ENCODE data around the gene FAM209B.
"Not testable (repeated sequence)": the region's sequence is repeated elsewhere in the genome, so short reads cannot be mapped to it uniquely, and the experiment has no call there.

FAM209B gene, protein sequence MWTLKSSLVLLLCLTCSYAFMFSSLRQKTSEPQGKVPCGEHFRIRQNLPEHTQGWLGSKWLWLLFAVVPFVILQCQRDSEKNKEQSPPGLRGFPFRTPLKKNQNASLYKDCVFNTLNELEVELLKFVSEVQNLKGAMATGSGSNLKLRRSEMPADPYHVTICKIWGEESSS

DNA sequence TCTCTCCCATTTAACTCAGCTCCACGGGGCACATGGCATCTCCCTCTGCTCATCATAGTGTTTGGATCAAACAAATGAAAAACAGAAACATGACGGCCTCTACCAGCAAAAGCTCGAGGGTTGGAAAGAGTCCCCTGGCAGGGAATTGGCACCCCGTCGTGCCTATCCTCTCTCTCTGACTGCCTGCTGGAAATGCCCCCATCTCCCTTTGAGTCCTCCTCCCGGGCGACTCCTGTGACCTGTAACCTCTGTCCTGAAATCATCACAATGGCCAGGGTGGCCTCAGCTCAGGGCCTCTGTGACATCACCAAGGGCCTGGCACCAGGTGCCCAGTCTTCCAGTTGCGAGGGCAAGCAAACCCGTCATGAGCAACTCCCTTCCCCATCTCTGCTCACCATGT lies at the start of gene FAM209B:
TSS of gene FAM209B (plus strand) at position 301 of the 400 bp plus-strand sequence. CDS start at position 397, 96 bp downstream.
- DNase-seq; H3K9ac ChIP-seq (ENCODE audit: low read length); H4K20me1 ChIP-seq (ENCODE audit: insufficient read depth, low read length): not testable (repeated sequence)

DNA sequence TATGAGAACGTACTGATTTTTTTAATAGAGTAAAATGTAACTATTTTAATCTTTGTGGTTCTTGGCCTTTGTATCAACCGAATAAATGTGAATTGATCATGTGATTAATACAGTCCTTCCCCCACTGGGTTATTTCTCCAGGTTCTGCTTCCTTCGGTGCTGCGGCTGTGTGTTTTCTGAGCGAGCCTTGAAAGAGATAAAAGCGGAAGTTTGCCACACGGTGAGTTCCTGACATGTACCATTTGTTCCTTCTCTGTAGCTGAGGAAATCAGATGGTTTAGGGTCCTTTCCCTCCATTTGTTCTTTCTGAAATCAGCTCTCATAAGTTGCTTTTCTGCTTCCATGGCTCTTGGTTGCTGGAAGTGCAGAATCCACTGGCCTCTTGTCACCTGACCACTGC lies 49.1 kb upstream of the FAM209B start:
- DNase-seq, result no peak
- no peaks in the 10 kb centered on the region for H3K9me3 ChIP-seq (replicated peaks; ENCODE audit: insufficient read depth, low read length)
- H3K36me3 ChIP-seq (replicated peaks; ENCODE audit: insufficient read depth, low read length), result peaks cover 6% of the 10 kb centered on the region; the same call in 1 of the 2 replicates
- H3F3A ChIP-seq (ENCODE audit: insufficient read depth, low read length), result no peaks in the 10 kb centered on the region
- H3K27ac ChIP-seq (ENCODE audit: low read length), result no peak overlapping the region
- H3K4me3 ChIP-seq (ENCODE audit: low read length), result no peak overlapping the region
- no peak overlapping the region for H3K9ac ChIP-seq (ENCODE audit: low read length)
- no peaks in the 10 kb centered on the region for H3K27me3 ChIP-seq (replicated peaks; ENCODE audit: insufficient read depth, low read length)
- no peak overlapping the region for H3K4me2 ChIP-seq (ENCODE audit: low read depth, low read length)
- peaks cover 10% of the 10 kb centered on the region for H3K4me1 ChIP-seq (ENCODE audit: low read length)
- no peak for TF ChIP-seq CTCF (IDR thresholded peaks at IDR 0.05; ENCODE audit: low read length)
- no peak for TF ChIP-seq EZH2 (optimal IDR thresholded peaks at IDR 0.05; ENCODE audit: low read depth, low read length)
- no peak for TF ChIP-seq EZH2phosphoT487 (IDR thresholded peaks at IDR 0.05; ENCODE audit: low read length)
- H3K79me2 ChIP-seq (ENCODE audit: low read length), result 0 out of 2 replicates have a peak, but pooled peaks cover 21% of the 10 kb centered on the region
- no peaks in the 10 kb centered on the region for H4K20me1 ChIP-seq (ENCODE audit: insufficient read depth, low read length)
- H3K9me2 ChIP-seq (replicated peaks; ENCODE audit: insufficient read depth, low read length), result no peaks in the 10 kb centered on the region
- H2AFZ ChIP-seq (ENCODE audit: low read length), result no peak overlapping the region

More for the DNA sequence above, at the start of gene FAM209B:
- not testable (repeated sequence) for H3F3A ChIP-seq (ENCODE audit: insufficient read depth, low read length); H2AFZ ChIP-seq (ENCODE audit: low read length); H3K9me2 ChIP-seq (replicated peaks; ENCODE audit: insufficient read depth, low read length); H3K79me2 ChIP-seq (ENCODE audit: low read length); H3K27me3 ChIP-seq (replicated peaks; ENCODE audit: insufficient read depth, low read length); H3K4me1 ChIP-seq (ENCODE audit: low read length); H3K9me3 ChIP-seq (replicated peaks; ENCODE audit: insufficient read depth, low read length); H3K27ac ChIP-seq (ENCODE audit: low read length); H3K4me2 ChIP-seq (ENCODE audit: low read depth, low read length); H3K4me3 ChIP-seq (ENCODE audit: low read length); H3K36me3 ChIP-seq (replicated peaks; ENCODE audit: insufficient read depth, low read length)

- Histone ChIP-seq H2AFZ (ENCODE audit: low read length) (no peak overlapping the region), H3K27ac (ENCODE audit: low read length) (no peak overlapping the region), H3K79me2 (ENCODE audit: low read length) (0 out of 2 replicates have a peak, but pooled peaks cover 12% of the 10 kb centered on the region), H4K20me1 (ENCODE audit: insufficient read depth, low read length) (no peaks in the 10 kb centered on the region), H3K36me3 (replicated peaks; ENCODE audit: insufficient read depth, low read length) (peaks cover 6% of the 10 kb centered on the region; the same call in 1 of the 2 replicates), H3F3A (ENCODE audit: insufficient read depth, low read length) (no peaks in the 10 kb centered on the region), H3K27me3 (replicated peaks; ENCODE audit: insufficient read depth, low read length) (no peaks in the 10 kb centered on the region), H3K4me2 (ENCODE audit: low read depth, low read length) (no peak overlapping the region), H3K4me3 (ENCODE audit: low read length) (no peak overlapping the region), H3K4me1 (ENCODE audit: low read length) (no peaks in the 10 kb centered on the region), H3K9me3 (replicated peaks; ENCODE audit: insufficient read depth, low read length) (no peaks in the 10 kb centered on the region), H3K9me2 (replicated peaks; ENCODE audit: insufficient read depth, low read length) (no peaks in the 10 kb centered on the region), H3K9ac (ENCODE audit: low read length) (no peak overlapping the region)
- TF ChIP-seq CTCF (IDR thresholded peaks at IDR 0.05; ENCODE audit: low read length) (no peak), EZH2phosphoT487 (IDR thresholded peaks at IDR 0.05; ENCODE audit: low read length) (no peak), EZH2 (optimal IDR thresholded peaks at IDR 0.05; ENCODE audit: low read depth, low read length) (no peak)
- DNase-seq, result no peak
Measured at GRCh38 chr20:56487216-56487615, 45.8 kb upstream of the FAM209B start.

DNA sequence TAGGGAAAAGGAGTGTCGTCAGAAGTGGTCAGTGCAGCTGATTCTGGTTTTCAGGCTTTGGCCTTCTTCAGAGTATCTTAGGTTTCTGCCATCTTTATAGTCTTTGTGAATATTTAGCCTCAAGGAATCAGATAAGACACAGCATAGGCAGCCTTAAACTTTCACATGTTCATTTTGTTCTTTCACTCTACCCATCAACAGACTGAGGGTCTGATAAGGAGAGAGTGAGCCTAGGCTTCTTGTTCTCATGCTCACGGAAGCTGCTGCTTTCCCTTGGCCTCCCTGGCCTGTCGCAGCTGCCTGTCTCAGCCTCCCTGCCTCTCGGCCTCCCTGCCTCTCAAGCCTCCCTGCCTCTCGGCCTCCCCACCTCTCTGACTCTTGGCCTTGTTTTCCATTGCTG lies 44.5 kb upstream of the FAM209B start:
- Histone ChIP-seq H3K27ac (ENCODE audit: low read length) (no peak overlapping the region), H2AFZ (ENCODE audit: low read length) (no peak overlapping the region), H4K20me1 (ENCODE audit: insufficient read depth, low read length) (no peaks in the 10 kb centered on the region), H3K36me3 (replicated peaks; ENCODE audit: insufficient read depth, low read length) (0 out of 2 replicates have a peak, but pooled peaks cover 6% of the 10 kb centered on the region), H3K4me2 (ENCODE audit: low read depth, low read length) (no peak overlapping the region), H3K9me3 (replicated peaks; ENCODE audit: insufficient read depth, low read length) (no peaks in the 10 kb centered on the region), H3K27me3 (replicated peaks; ENCODE audit: insufficient read depth, low read length) (no peaks in the 10 kb centered on the region), H3F3A (ENCODE audit: insufficient read depth, low read length) (no peaks in the 10 kb centered on the region), H3K79me2 (ENCODE audit: low read length) (0 out of 2 replicates have a peak, but pooled peaks cover 5% of the 10 kb centered on the region), H3K9ac (ENCODE audit: low read length) (no peak overlapping the region), H3K4me3 (ENCODE audit: low read length) (no peak overlapping the region), H3K4me1 (ENCODE audit: low read length) (no peaks in the 10 kb centered on the region), H3K9me2 (replicated peaks; ENCODE audit: insufficient read depth, low read length) (no peaks in the 10 kb centered on the region)
- TF ChIP-seq EZH2 (optimal IDR thresholded peaks at IDR 0.05; ENCODE audit: low read depth, low read length), result no peak
- TF ChIP-seq CTCF (IDR thresholded peaks at IDR 0.05; ENCODE audit: low read length), result no peak
- no peak for TF ChIP-seq EZH2phosphoT487 (IDR thresholded peaks at IDR 0.05; ENCODE audit: low read length)
- DNase-seq, result no peak
